Lower leg skin (tissue), 3 donors: ENCODE results near the gene CDCA8.

Experiments used
- POLR2A ChIP-seq, 2 donors: fragments of 450-650 bp; IDR thresholded peaks; one replicate each; pipeline ENCODE4 v1.6.1; 2016 to 2017; ENCODE audit warnings: antibody characterized with exemption in 2 of 2, mild to moderate bottlenecking in 1 of 2, moderate library complexity in 1 of 2
- TF ChIP-seq, protein P1 (sequence below), 3 donors: fragments of 450-650 bp; IDR thresholded peaks; one replicate each; pipeline ENCODE4 v1.5.1; 2016; ENCODE audit warnings: antibody characterized with exemption in 3 of 3, mild to moderate bottlenecking in 3 of 3, moderate library complexity in 2 of 3

DNA sequence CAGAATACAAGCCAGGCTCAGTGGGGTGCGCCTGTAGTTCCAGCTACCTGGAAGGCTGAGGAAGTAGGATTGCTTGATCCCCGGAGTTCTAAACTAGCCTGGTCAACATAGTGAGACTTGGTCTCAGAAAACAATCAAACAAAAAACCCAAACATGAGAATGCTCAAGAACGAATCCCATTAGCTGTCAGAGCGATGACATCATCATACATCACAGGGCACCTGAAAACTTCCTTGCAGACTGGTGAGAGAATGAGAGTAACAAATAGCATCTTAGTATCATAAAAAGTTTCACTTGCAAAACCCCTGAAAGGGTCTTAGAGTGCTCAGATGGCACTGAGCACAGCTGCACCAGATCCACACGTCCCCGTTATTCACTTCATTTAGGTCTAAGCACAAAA, 21.1 kb upstream of the CDCA8 start:
- TF ChIP-seq, protein P1, sequence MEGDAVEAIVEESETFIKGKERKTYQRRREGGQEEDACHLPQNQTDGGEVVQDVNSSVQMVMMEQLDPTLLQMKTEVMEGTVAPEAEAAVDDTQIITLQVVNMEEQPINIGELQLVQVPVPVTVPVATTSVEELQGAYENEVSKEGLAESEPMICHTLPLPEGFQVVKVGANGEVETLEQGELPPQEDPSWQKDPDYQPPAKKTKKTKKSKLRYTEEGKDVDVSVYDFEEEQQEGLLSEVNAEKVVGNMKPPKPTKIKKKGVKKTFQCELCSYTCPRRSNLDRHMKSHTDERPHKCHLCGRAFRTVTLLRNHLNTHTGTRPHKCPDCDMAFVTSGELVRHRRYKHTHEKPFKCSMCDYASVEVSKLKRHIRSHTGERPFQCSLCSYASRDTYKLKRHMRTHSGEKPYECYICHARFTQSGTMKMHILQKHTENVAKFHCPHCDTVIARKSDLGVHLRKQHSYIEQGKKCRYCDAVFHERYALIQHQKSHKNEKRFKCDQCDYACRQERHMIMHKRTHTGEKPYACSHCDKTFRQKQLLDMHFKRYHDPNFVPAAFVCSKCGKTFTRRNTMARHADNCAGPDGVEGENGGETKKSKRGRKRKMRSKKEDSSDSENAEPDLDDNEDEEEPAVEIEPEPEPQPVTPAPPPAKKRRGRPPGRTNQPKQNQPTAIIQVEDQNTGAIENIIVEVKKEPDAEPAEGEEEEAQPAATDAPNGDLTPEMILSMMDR (IDR thresholded peaks at IDR 0.05): no peak
- no peak for TF ChIP-seq POLR2A (IDR thresholded peaks at IDR 0.05)
